Endothelial cell of umbilical vein (primary cell): ENCODE measurements around the gene TBK1.

Experiments used
- EZH2 ChIP-seq: IDR thresholded peaks from 2 replicates; pipeline ENCODE4 v1.6.1; 2012; ENCODE audit warnings: borderline replicate concordance, low read depth, mild to moderate bottlenecking, moderate library complexity, low read length, inconsistent platforms; ENCODE audit not compliant: severe bottlenecking
- POLR2A ChIP-seq: IDR thresholded peaks from 2 replicates; pipeline ENCODE4 v1.6.1; 2012; ENCODE audit warnings: low read depth, mild to moderate bottlenecking, control low read depth, low read length

- TF ChIP-seq EZH2 (no peak), POLR2A (no peak)
Measured at GRCh38 chr12:64525461-64526160, 73.7 kb downstream of the TBK1 start.
